ENCODE data around the gene FSIP1.

FSIP1 gene

GRCh38 chr15:39646425-39646824, 136.2 kb downstream of the FSIP1 start:
- DNase-seq (ENCODE audit: low read depth, low spot score) = no peak

DNA sequence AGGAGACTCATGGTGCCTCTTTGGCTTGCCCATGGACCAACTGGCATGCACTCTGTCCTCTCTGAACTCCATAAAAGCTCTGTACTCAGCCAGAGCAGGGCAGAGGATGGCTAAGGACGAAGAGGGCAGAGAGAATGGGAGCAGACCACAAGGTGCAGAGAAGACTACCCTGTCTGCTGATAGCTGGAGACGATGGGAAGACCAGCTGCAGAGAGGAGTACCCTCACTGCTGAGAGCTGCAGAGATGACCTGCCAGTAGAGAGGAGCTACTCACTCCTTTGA, 136.7 kb downstream of the FSIP1 start:
- no peak for DNase-seq (ENCODE audit: low read depth, low spot score)

DNA sequence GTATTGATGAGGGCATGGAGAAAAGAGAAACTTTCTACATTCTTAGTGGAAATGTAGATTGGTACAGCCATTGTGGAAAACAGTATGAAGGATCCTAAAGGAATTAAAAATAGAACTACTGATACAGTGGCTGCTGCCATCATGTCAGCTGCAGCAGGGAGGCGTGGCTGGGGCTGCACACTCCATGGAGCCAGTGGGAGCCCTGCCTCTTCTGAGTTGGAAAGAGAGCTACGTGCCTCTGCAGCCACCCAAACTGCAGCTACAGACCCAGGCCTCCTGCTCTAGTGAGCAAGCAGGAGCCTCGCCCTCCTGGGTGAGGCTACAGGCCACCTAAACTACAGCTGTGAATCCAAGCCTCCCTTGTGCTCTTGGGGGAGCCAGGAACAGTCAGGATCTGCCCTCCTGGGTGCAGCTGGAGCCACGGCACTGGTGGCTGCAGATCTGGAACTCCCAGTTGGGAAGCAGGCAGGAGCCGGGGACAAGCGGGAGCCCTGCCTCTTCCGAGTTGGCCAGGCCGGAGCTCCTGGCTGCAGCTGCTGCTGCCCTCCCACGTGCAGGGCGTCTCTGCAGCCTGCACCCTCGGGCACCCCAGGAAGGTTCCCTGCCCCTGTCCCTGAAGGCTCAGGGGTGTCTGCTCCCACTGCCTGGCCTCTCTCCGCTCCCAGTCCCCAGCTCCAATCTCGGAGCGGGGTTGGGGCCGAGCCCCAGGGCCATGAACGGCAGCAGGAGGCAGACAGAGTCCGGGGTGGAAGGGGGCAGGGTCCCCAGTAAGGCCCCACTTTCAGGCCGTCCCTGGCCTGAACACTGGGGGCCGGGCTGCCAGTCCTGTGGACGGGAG, 137.3 kb downstream of the FSIP1 start:
- DNase-seq (ENCODE audit: low read depth, low spot score) = no peak

GRCh38 chr15:39644136-39644535, 138.5 kb downstream of the FSIP1 start:
- DNase-seq (ENCODE audit: low read depth, low spot score) = no peak

GRCh38 chr15:39643727-39644126, 138.9 kb downstream of the FSIP1 start:
- no peak for DNase-seq (ENCODE audit: low read depth, low spot score)

DNA sequence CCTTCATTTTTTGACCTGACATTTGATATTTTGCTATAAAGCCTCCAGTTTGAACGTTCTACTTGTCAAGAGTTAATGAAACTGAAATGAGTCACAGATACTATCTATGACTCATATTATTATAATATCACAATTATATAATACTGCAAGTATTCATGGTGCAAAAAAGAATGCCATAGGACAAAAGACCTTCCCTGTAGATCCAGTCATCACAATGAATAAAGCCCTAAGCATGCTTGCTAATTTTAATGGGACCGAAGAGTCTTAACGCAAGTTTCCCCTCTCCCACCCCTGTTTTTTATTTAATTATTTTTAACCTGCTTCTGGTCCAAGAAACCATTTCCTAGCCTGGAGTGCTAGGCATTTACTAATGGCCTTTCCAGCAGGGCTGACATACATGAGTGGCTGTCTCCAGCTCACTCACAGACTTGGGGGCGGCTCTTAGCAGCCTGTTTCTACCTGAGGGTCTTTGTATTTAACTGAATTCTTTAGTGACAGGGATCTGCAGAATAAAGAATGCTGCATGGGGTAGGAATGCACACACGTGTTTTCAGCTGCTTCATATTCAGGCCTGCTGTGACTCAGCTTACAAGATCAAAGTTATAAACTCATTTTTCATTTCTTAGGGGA, 140.5 kb downstream of the FSIP1 start:
- DNase-seq (ENCODE audit: low read depth, low spot score) = no peak

GRCh38 chr15:39641191-39641889, 141.3 kb downstream of the FSIP1 start:
- no peak for DNase-seq (ENCODE audit: low read depth, low spot score)

DNA sequence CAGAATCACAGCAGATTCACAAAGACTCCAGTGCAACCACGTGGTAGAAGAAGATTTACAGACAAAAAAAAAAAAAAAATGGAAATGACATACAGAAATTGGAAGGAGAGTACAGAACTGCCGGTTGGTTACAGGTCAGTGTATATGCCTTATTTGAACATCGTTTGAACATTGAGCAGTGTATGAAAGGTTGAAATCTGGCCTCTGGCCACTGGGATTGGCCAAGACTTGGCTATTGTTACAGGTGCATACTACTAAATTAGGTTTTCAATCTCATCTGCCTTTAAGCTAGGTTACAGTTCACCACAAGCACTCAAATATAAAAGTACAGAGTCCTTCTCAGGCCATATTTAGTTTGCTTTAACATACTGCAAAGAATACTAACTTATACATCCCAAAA, 142.0 kb downstream of the FSIP1 start:
- DNase-seq (ENCODE audit: low read depth, low spot score) = no peak

DNA sequence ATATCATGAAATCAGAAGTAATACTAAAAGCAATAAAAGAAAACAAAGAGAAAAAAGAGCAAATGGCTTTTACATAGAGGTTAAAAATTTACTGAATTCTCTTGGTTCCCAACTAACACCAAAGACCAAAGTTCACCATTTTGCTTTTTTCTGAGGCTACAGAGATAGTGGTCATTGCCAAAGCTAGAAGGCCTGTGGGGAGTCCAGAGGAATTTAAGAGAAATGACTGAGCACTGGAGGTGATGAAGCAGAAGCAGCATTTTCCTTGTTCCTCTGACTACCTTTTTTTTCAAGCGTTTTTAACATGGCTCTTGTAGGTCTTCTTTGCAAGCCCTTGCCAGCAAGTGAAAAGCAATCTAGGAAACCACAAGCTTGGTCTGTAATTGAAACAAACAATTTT, 143.6 kb downstream of the FSIP1 start:
- no peak for DNase-seq (ENCODE audit: low read depth, low spot score)

DNA sequence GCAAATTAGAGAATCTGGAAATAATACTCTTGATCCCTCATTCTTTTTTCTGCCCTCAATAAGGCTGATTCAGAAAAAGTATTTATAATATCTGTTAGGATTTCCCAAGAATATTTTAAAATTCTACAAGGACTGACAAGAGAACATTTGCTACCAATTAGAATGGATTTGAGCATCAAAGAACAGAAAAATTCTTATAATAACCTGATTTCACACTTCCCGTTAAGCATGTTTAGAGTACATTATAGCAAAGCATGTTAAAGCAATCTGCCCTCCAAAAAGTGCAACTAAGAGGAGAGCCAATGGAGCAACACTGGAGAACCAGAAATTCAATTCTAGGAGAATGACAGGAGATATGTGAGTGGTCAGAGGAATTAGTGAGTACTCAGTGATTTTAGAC, 144.6 kb downstream of the FSIP1 start:
- no peak for DNase-seq (ENCODE audit: low read depth, low spot score)

DNA sequence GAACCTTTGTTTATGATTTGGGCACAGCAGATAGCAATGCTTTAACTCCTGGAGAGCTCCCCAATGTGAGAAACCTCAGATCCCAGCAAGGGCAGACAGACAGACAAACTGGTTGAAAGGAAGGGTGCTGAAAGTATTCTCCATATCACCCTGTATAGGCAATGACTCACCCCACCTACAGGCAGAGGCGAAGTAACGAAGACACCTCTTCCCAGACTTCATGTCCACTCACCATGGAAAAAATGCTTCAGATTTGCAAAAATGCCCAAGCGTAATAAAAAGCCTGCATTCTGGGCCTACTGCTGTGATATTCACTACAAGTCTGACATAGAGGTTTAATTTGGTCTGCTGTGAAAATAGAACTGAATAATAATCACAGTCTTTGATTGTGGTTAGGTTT, 151.3 kb downstream of the FSIP1 start:
- DNase-seq (ENCODE audit: low read depth, low spot score) = no peak

DNA sequence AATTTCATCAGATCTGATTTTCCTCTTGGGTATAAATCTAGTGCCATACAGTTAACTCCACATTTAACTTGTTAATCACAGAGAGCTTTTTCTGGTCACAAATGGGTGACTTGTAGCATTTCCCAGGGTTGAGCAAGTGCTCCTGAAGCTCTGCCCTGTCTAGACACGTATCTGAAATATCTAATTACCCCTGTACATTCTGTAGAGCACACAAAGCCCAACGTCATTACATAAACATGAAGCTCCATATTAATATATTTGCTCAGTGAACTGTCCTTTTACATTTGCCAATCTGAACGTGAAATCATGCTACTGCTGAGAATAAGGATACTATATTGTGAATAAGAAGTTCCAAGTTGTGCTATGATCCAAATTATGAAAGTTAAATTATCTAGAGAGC, 152.7 kb downstream of the FSIP1 start:
- DNase-seq (ENCODE audit: low read depth, low spot score) = no peak

DNA sequence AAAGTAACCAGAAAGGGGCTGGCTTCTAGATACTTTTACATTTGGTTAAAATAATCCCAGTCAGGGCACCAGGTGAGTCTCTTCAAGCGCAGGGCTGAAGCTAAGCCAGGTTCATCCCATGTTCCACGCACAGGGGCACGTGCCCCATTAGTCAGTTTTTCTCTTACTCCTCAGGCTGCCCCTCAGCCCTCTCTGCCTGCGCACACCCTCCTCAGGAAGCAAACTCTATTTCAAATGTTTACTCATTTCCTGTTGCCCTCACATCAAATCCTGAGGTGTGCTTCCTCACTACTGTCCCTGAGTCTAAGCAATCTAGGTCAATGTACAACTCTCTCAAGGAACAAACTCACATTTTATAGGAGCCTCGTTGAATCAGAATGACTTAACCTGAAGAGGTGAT, 153.3 kb downstream of the FSIP1 start:
- DNase-seq (ENCODE audit: low read depth, low spot score) = no peak

GRCh38 chr15:39628546-39629257, 153.9 kb downstream of the FSIP1 start:
- DNase-seq (ENCODE audit: low read depth, low spot score) = no peak

GRCh38 chr15:39628144-39628508, 154.5 kb downstream of the FSIP1 start:
- DNase-seq (ENCODE audit: low read depth, low spot score) = no peak

DNA sequence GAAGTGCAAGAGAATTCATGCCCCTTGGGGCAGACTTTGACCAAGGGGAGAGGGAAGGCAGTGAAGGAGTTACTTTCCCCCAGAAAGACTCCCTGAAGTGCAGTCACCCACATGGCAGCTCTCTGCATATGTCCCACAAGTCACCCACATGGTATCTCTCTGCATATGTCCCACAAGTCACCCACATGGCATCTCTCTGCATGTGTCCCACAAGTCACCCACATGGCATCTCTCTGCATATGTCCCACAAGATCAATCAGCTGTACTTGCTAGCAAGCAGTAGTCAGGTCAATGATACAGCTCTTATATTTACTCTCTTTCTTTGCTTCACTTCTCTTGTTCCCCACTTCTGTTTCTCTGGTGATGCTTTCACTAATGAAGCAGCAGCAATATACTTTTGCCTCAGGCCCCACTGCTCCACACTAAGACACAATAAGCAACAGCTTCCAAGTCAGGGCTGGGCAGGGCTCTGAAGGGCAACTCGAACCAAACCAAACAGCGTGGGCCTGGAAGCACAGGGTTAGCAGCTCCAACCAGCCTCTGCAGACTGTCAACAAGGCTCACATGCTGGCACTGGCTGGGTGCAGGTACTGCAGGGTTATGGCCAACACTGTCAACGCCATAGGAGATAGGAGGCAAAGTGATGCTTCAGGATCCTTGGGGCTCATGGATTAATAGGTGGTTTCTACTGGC, 155.0 kb downstream of the FSIP1 start:
- no peak for DNase-seq (ENCODE audit: low read depth, low spot score)

DNA sequence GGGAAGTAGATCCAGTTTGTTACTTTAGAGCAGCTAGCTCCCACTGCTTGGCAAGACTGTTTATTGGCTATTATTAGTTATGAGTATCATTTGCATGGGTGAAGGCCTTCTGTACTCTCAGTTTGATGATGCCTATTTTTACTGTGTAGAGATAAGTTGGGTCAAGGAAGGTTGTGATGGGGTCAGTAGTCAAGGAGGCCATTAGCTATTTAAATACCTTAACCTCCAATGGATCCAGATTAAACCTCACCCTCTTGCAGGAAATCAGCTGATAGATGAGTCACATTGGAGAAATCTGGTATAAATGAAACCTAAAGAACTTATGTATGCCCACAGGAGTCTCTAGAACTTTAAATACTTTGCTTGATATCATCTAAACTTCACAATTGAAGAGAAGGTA, 156.8 kb downstream of the FSIP1 start:
- no peak for DNase-seq (ENCODE audit: low read depth, low spot score)

DNA sequence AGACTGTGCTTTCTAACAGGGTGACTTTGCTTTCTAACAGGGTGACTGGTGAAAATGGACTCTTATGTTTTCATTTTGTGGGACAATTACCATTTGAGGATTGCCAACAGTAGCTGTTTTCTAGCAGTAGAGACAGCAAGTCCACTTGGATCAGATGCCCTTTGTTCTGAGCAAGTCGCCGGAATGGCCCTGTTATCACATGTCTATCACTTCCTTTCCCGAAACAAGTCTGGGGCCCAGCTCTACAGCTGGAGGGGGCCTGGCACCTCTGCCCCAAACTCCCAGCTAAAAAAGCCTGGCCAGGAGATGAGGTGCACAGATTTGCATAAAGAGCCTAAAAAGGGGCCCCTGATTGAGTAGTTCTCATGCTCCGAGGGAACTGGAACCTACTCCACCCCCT, 157.2 kb downstream of the FSIP1 start:
- DNase-seq (ENCODE audit: low read depth, low spot score) = no peak

DNA sequence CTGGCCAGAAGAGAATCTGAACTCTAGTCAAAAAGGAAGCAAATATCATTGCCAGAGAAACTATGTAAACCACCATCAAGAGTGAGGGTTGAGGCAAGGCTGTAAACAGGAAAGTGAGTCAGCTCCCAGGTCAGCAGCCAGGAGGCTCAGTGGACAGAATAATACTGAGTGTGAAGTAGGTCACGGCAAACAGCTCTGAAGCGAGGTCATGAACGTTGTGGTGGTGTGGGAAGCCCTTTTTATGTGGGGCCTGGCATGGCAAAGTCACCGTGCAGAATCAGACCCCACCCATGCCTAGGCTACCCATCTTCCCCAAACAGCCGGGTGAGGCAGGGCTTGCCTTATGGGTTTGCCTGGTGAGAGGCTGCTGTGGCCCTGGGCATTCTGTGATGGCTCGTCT, 157.8 kb downstream of the FSIP1 start:
- peak; percentile 44 for DNase-seq (ENCODE audit: low read depth, low spot score)

DNA sequence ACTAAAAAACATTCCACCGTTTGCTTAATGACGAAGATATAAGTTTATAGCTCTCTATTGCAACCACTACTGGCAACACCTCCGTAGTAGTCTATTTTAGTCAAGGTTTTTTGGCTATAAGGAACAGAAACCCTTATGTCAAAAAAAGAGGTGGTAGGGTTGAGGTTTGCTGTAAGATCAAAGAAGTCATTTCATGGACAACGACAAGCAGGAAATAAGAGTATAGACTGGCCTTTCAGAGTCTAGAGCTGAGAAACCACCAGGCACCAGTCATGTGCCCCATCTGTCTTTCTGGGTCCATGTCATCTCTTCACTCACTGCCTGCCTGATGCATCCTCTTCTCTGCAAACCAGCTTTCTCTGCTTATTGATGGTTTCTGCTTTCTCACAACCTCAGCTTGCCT, 159.1 kb downstream of the FSIP1 start:
- no peak for DNase-seq (ENCODE audit: low read depth, low spot score)

GRCh38 chr15:39622660-39623516, 159.8 kb downstream of the FSIP1 start:
- DNase-seq (ENCODE audit: low read depth, low spot score) = no peak

Data from smooth muscle cell of the brain vasculature (primary cell).